ENCODE data around the gene RAI1.

- TF ChIP-seq POLR2AphosphoS5 (IDR thresholded peaks at IDR 0.05; ENCODE audit: borderline replicate concordance, low read depth, low read length) (no peak), EZH2 (IDR thresholded peaks at IDR 0.05) (no peak), FOXP2 (optimal IDR thresholded peaks at IDR 0.05; ENCODE audit: control extremely low read depth, extremely low read length, insufficient read depth) (no peak)
Measured at GRCh38 chr17:17667231-17667630, 14.0 kb upstream of the RAI1 start.
